H7 (cell line): Measurements from ENCODE around the gene SMAD3. TPM values are rescaled to one million over a fixed set of nuclear protein-coding genes. Genes with fewer than 3 reads are reported as not detected.
A peak's percentile ranks its signal among the peaks of the same experiment; 100 is the strongest.

ENCODE experiments used
- DNase-seq: peaks from one replicate; pipeline ENCODE4 v3.0.0; 2012
- H3K27me3 ChIP-seq: 2 replicates; pipeline ENCODE4 v1.6.0; 2011; ENCODE audit warnings: mild to moderate bottlenecking, low read length; ENCODE audit not compliant: control insufficient read depth, insufficient read depth
- H3K36me3 ChIP-seq: replicated peaks from 2 replicates; pipeline ENCODE4 v1.5.1; 2011; ENCODE audit warnings: low read length; ENCODE audit not compliant: control insufficient read depth, insufficient read depth
- H3K4me3 ChIP-seq: 2 replicates; pipeline ENCODE4 v1.5.1; 2011; ENCODE audit warnings: low read depth, mild to moderate bottlenecking, control low read depth, low read length, moderate library complexity; ENCODE audit not compliant: insufficient read depth
- total RNA-seq: library from RNA; depleted of rRNA; stranded (reverse); fragments of >200 nt; shearing (Covaris generic); gene quantifications from 2 replicates; pipeline ENCODE4 v1.2.3, GENCODE V29; 2014

SMAD3 gene
- total RNA-seq, 1 experiment from 2014 or later: 29.2 TPM

DNA sequence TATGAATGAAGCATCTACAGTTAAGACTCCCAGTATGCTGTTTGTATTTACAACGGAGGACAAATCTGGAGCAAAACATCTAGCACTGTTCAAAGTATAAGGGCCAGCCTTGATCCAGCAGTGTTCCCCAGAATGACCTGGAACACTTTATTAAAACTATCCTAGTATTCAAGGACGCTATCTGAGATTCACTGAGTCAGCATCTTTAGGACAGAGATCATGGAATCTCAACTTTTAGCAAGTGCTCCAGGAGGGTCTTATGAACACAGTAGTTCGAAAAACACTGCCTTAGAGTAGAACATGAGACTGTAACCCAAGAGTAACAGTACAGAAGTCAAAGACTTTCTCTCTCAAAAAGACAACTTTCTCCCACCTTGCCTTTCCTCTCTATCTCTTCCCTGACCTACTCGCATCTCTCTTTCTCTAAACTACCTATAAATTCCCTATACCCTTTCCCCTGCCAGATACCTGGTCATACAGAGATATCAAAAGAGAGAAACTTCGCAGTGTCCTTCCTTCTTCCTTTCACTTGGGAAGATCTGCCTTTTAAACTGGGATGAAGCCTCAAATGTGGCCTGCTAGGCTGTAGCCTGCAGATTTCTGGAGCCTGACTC lies 145.3 kb downstream of the SMAD3 start:
- Histone ChIP-seq H3K4me3 (no peak overlapping the region), H3K27me3 (no peaks in the 10 kb centered on the region), H3K36me3 (no peaks in the 10 kb centered on the region; the same call in 1 of the 2 replicates)
- no peak for DNase-seq

DNA sequence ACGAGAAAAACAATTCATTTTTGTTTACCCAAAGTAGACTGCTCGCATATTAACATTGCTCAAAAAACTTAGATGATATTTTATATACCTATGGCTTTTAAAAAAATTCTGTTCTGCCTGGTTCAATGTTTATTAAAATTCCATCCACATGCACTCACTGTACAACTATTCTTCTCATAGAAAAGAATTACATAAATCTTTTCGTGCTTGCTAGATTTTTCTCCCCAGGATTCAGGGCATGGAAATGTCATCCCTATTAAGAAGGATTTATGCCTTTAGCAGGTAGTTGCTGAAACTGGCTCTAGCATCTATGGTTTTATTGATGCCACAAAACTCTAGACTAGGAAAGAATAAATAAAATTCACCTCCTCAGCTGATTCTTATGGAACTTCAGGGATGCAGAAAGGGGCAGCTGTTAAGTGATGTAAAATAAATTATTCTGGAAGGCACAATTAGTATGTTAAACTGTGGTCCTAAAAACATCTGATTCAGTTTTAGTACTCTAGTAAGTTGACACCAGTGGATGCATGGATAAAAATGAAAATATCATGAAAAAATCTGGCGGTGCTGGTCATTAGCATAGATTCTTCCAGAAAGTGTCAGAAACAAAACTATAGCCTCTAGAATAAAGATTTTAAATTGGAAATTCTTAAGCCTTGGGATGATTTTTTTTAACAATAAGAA lies 147.4 kb downstream of the SMAD3 start:
- Histone ChIP-seq H3K36me3 (no peaks in the 10 kb centered on the region; the same call in 1 of the 2 replicates), H3K4me3 (no peak overlapping the region), H3K27me3 (no peaks in the 10 kb centered on the region)
- DNase-seq: no peak

DNA sequence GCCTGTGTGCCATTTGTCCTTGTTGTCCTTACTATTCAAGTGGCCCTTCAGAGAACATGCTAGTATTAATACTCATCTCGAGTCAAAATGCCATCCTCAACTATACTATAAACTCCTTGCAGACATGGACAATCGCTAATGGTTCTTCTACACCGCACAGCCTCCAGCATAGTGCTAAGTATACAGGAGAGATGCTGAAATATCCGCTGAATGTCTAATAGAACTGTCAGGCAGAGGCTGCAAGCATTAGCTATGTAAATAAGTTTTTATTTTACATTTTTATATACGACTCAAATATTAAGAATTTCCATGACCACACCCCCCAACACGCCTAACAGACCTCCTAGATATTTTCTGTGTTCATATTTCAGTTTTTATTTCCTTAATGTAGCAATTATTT lies 149.7 kb downstream of the SMAD3 start:
- Histone ChIP-seq H3K27me3 (no peaks in the 10 kb centered on the region), H3K4me3 (no peak overlapping the region), H3K36me3 (no peaks in the 10 kb centered on the region)
- DNase-seq: no peak

DNA sequence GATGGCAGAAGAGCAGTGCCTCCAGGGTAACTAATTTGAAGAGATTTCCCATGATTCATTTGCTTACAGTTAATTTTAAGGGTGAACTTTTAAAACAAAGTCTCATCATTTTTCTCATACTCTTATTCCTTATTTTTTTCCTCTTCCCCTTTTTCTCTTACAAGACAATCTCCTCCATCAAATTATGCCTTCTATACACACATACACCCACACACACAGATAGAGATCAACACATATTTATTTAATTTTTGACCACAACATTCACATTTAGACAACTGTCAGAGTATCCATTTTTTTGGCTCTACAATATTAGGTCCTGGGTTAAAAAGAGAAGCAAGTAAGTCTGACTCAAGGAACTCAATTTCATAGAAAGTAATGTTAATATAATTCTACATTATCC lies 151.5 kb downstream of the SMAD3 start:
- no peak for DNase-seq
- H3K27me3 ChIP-seq: no peaks in the 10 kb centered on the region
- no peaks in the 10 kb centered on the region for H3K36me3 ChIP-seq
- no peak overlapping the region for H3K4me3 ChIP-seq

DNA sequence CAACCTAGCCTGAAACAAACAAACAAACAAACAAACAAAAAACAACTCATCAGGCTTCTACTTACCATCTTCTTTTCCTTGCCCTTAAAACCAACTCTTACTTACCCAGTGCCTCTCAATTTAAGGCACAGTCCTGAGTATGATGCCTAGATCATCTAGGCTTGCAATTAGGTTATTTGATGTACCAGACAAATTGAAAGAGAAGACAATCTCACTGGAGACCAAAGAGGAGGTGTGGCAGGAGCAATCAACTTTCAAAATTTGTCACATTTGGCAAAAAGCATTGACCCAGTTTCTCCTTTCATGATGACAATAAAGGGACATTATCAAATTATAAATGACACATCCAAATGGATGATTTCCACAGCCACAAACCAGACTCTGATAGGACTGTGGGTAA lies 153.0 kb downstream of the SMAD3 start:
- Histone ChIP-seq H3K27me3 (no peaks in the 10 kb centered on the region), H3K36me3 (no peaks in the 10 kb centered on the region), H3K4me3 (no peak overlapping the region)
- DNase-seq: no peak

DNA sequence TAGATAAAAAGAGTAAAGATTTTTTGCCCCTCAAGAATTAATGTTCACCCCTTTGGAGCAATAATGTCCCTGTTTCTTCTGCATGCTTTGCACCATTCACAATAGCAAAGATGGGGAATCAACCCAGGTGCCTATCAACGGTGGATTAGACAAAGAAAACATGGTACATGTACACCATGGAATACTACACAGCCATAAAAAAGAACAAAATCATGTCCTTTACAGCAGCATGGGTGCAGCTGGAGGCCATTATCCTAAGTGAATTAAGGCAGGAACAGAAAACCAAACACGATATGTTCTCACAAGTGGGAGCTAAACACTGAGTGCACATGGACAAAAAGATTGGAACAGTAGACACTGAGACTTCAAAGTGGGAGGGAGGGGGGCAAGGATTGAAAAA lies 153.9 kb downstream of the SMAD3 start:
- Histone ChIP-seq H3K4me3 (no peak overlapping the region), H3K36me3 (no peaks in the 10 kb centered on the region), H3K27me3 (no peaks in the 10 kb centered on the region)
- no peak for DNase-seq

DNA sequence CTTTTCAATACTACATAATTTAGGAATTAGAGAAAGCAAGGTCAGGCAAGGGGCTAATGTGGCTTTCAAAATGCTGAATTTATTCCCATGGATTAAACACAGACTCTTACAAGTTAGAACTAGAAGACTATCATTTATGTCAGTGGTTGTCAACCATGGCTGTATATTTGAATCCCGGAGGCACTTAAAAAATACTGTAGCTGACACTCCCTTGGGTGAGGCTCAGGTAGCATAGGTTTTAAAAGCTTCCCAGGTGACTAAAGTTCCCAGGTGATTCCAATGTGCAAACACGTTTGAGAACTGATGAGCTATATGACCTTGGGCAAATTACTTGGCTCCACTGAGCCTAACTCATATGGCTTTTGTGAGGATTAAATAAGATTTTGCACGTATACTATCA lies 159.5 kb downstream of the SMAD3 start:
- DNase-seq: no peak
- no peaks in the 10 kb centered on the region for H3K36me3 ChIP-seq
- H3K4me3 ChIP-seq: no peak overlapping the region
- no peaks in the 10 kb centered on the region for H3K27me3 ChIP-seq

DNA sequence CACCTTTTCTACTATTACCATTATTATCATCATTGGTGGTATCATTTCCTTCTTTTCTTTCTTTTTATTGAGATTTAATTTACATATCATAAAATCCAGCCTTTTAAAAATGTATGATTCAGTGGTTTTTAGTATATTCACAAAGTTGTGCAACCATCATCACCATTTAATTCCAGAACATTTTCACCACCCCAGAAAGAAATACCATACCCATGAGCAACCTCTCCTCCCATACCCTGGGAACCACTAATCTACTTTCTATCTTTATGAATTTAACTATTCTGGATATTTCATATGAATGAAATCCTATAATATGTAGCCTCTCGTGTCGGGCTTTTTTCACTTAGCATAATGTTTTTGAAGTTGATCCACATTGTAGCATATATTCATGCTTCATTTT lies 159.9 kb downstream of the SMAD3 start:
- DNase-seq: no peak
- H3K36me3 ChIP-seq: 0 out of 2 replicates have a peak, but pooled peaks cover under 1% of the 10 kb centered on the region

DNA sequence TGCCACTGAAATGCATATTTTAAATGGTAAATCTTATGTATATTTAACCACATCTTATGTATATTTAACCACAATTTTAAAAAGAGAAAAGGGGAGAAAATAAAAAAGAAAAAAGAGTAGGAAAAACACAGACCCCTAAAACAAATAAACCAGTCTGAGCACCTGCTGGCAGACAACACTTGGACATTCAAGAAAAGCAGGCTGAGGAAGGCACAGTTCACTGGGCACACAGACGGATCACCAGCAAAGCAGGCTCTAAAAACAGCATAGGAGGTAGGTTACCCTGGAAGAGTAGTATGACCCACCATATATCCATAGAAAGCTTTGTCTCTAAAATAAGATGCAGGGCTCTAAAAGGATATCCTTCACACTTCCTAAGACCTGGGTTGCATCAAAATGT lies 162.0 kb downstream of the SMAD3 start:
- no peak for DNase-seq
- H3K4me3 ChIP-seq: no peak overlapping the region
- H3K27me3 ChIP-seq: no peaks in the 10 kb centered on the region
- H3K36me3 ChIP-seq: 0 out of 2 replicates have a peak, but pooled peaks cover 3% of the 10 kb centered on the region

More for the DNA sequence above, 159.9 kb downstream of the SMAD3 start:
- no peak overlapping the region for H3K4me3 ChIP-seq
- H3K27me3 ChIP-seq: no peaks in the 10 kb centered on the region

DNA sequence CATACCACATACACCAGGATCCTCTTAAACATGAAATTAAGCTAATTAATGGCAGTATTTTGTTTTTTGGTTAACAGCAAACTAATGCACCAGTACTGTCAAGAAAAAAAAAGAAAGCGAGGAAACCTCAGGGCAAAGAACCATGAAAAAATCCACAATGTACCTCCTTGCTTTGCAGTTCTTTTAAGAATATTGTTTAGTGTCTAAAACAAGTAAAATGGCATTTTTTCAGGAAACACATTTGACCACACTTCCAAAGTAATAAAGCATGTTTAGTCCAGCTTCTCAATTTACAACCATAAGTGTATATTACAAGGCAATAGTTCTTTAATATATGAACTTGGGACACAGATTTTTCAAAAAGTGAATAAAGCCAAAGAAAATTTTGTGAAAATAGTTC lies 162.4 kb downstream of the SMAD3 start:
- Histone ChIP-seq H3K36me3 (0 out of 2 replicates have a peak, but pooled peaks cover 3% of the 10 kb centered on the region), H3K27me3 (no peaks in the 10 kb centered on the region), H3K4me3 (no peak overlapping the region)
- DNase-seq: no peak

DNA sequence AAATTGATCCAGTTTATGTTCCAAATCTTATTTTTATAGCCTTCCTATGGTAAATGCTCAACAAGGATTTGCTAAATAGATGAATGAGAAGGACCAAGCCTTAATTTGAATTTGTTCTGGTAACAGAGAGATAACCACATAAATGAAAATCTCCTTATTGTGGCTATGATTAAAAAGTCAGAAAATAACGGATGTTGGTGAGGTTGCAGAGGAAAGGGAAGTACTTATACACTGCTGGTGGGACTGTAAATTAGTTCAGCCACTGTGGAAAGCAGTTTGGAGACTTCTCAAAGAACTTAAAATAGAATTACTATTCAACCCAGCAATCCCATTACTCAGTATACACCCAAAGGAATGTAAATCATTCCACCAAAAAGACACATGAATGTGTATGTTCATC lies 162.9 kb downstream of the SMAD3 start:
- 0 out of 2 replicates have a peak, but pooled peaks cover 3% of the 10 kb centered on the region for H3K36me3 ChIP-seq
- no peaks in the 10 kb centered on the region for H3K27me3 ChIP-seq
- DNase-seq: no peak
- H3K4me3 ChIP-seq: no peak overlapping the region

DNA sequence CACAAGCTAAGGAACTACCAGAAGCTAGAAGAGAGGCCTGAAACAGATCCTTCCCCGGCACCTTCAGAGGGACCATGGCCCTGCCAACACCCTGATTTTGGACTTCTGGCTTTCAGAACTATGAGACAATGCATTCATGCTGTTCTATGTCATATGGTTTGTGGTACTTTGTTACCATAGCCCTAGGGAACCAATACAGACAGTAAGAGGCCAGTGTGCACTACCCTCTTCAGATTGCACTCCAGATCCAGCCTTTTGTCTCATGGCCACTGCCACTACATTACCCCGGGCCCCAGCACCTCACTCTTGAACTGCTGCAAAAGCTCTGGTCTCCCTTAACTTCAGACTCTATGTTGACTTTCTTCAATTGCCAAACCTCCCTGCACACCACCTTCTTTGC lies 165.1 kb downstream of the SMAD3 start:
- H3K36me3 ChIP-seq: 0 out of 2 replicates have a peak, but pooled peaks cover 3% of the 10 kb centered on the region
- H3K4me3 ChIP-seq: no peak overlapping the region
- H3K27me3 ChIP-seq: no peaks in the 10 kb centered on the region
- no peak for DNase-seq

DNA sequence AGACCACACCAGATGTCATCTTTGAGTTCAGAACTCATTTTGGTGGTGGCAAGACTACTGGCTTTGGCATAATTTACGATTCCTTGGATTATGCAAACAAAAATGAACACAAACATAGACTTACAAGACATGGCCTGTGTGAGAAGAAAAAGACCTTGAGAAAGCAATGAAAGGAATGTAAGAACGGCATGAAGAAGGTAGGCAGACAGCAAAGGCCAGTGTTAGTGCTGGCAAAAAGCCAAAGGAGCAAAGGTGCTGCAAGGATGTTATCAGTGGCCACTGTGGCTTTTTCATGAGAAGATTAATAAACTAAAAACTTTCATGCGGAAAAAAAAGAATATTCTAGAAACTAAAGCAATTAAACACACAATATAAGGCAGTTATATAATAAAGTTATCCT lies 167.2 kb downstream of the SMAD3 start:
- no peaks in the 10 kb centered on the region for H3K27me3 ChIP-seq
- DNase-seq: no peak
- no peak overlapping the region for H3K4me3 ChIP-seq
- 0 out of 2 replicates have a peak, but pooled peaks cover 3% of the 10 kb centered on the region for H3K36me3 ChIP-seq

DNA sequence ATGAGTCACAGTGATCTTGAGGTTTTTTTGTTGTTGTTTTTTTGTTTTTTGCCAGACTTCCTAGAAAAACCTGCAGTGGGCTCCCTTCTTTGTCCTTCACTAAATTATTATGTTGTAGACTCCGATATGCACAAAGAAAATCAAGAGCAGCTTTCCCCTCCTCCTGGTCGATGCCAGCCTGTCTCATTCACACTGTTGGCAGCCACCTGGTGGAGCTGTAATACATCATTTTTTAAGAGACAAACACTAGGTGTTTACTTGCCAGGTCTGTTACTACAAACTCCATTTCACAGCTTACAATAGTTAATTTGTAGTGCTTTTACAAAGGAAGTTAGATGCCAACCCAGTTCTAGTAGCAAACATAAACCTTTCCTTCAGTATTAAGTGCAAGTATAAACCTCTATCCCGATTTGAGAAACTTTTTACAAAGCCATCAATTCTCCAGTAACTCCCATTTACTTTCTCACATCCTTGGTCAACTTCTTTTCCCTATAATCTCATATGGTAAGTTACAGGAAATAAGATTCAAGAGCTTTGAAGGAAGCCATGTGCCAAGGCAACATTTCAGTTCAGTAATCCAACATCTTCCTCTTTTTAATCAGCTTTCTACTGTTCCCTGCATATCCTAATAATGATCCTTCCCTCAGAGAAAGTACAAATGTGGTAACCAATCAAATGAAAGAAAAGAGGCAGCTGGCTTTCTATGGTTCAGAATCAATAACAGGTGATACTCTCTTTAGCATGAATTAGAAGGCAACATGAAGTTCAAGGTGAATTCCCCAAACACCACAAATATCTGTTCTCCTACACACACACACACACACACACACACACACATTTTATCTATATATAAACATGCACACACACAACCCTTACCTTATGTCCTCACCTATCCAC lies 175.1 kb downstream of the SMAD3 start:
- Histone ChIP-seq H3K4me3 (no peak overlapping the region), H3K36me3 (no peaks in the 10 kb centered on the region), H3K27me3 (no peaks in the 10 kb centered on the region)
- peak; percentile 65 for DNase-seq
